ENCODE measurements around the gene DNAI1. TPM values are rescaled to one million over a fixed set of nuclear protein-coding genes. Genes with fewer than 3 reads are reported as not detected.

The DNAI1 gene
- total and polyA plus RNA-seq, 2 of the 4 experiments (the other 2 are of a cell fraction), result not detected

GRCh38 chr9:34503406-34503805, 44.8 kb downstream of the DNAI1 start:
- CTCF ChIA-PET, result interaction anchor here (2.5 kb wide), 1 partner anchor 99 kb away, joined by 13 read pairs; no protein-coding TSS in a partner anchor
- ATAC-seq (ENCODE audit: low read depth), result no peak
- no peak overlapping the region for H2BK120ac ChIP-seq (ENCODE audit: low read depth, low read length)

More at GRCh38 chr9:34503406-34503805, 44.8 kb downstream of the DNAI1 start:
- no peak overlapping the region for H3K14ac ChIP-seq (replicated peaks; ENCODE audit: low read depth, low read length)
- intact Hi-C loops (cut with micrococcal nuclease) (no loop called here), dilution Hi-C loops (cut with HindIII; ENCODE audit: low sequenced_read_pairs, unreplicated experiment) (no loop called here), in situ Hi-C loops (cut with MboI; ENCODE audit: low sequenced_read_pairs) (no loop called here)
- no peak overlapping the region for H2BK15ac ChIP-seq (ENCODE audit: low read depth, low read length)
- H3K18ac ChIP-seq (ENCODE audit: low read depth, low read length), result no peak overlapping the region
- no peak overlapping the region for H4K8ac ChIP-seq (ENCODE audit: low read depth in 2 of 2, low read length in 2 of 2)
- H3K79me1 ChIP-seq (ENCODE audit: low read depth in 1 of 2, low read length in 2 of 2), result no peaks in the 10 kb centered on the region
- H3K4me2 ChIP-seq (ENCODE audit: low read depth, low read length), result no peak overlapping the region
- no peak overlapping the region for H3K9ac ChIP-seq (ENCODE audit: low read depth, low read length)
- H3K9me3 ChIP-seq (ENCODE audit: control insufficient read depth, insufficient read depth, low read length), result no peaks in the 10 kb centered on the region
- H3K4ac ChIP-seq (ENCODE audit: low read depth, low read length), result no peak overlapping the region
- H2BK5ac ChIP-seq (ENCODE audit: low read depth, low read length, poor library complexity, severe bottlenecking), result no peak overlapping the region
- no peak overlapping the region for H2BK20ac ChIP-seq (ENCODE audit: low read depth, low read length)
- H4K5ac ChIP-seq (ENCODE audit: low read depth, low read length), result no peak overlapping the region
- no peaks in the 10 kb centered on the region for H3K36me3 ChIP-seq (ENCODE audit: control insufficient read depth, insufficient read depth, low read length)
- H3K27ac ChIP-seq (ENCODE audit: insufficient read depth, low read length), result no peak overlapping the region
- DNase-seq, result no peak
- H3K56ac ChIP-seq (ENCODE audit: extremely low read depth, insufficient read depth, low read length), result no peak overlapping the region
- no peaks in the 10 kb centered on the region for H3K9me1 ChIP-seq (ENCODE audit: insufficient read depth, low read length)
- no peak overlapping the region for H2AK5ac ChIP-seq (ENCODE audit: low read depth, low read length)
- TF ChIP-seq BHLHE40 (IDR thresholded peaks at IDR 0.05; ENCODE audit: low read depth, low read length), result no peak
- TF ChIP-seq CEBPB (IDR thresholded peaks at IDR 0.05; ENCODE audit: low read depth, low read length), result no peak
- no peak for TF ChIP-seq USF2 (IDR thresholded peaks at IDR 0.05; ENCODE audit: low read depth, low read length)
- no peak for TF ChIP-seq SMC3 (IDR thresholded peaks at IDR 0.05; ENCODE audit: low read depth, low read length)
- TF ChIP-seq CHD1 (IDR thresholded peaks at IDR 0.05; ENCODE audit: low read depth, low read length), result no peak
- no peak for TF ChIP-seq FOS (IDR thresholded peaks at IDR 0.05; ENCODE audit: low read depth, low read length)
- no peak for TF ChIP-seq NFE2L2 (IDR thresholded peaks at IDR 0.05; ENCODE audit: low read depth, low read length)
- TF ChIP-seq CTCF (conservative IDR thresholded peaks at IDR 0.05; ENCODE audit: low read depth, low read length), result no peak
- TF ChIP-seq RAD21 (IDR thresholded peaks at IDR 0.05; ENCODE audit: low read length), result no peak
- TF ChIP-seq POLR2A (IDR thresholded peaks at IDR 0.05; ENCODE audit: low read depth, low read length), result no peak
- TF ChIP-seq ELK1 (IDR thresholded peaks at IDR 0.05; ENCODE audit: borderline replicate concordance, low read depth, low read length), result no peak
- H3K27me3 ChIP-seq (ENCODE audit: control insufficient read depth, insufficient read depth, low read length), result peaks cover 50% of the 10 kb centered on the region
- no peaks in the 10 kb centered on the region; the same call in 1 of the 2 replicates for H4K20me1 ChIP-seq (ENCODE audit: insufficient read depth, low read length)
- no peaks in the 10 kb centered on the region; the same call in 1 of the 2 replicates for H3K4me1 ChIP-seq (ENCODE audit: control insufficient read depth, insufficient read depth, low read length)
- H2AFZ ChIP-seq (replicated peaks; ENCODE audit: low read length, poor library complexity), result no peak overlapping the region
- H3K23ac ChIP-seq (ENCODE audit: low read depth, low read length), result no peak overlapping the region
- no peak overlapping the region for H2AK9ac ChIP-seq (replicated peaks; ENCODE audit: low read depth, low read length, poor library complexity)
- H3K4me3 ChIP-seq (ENCODE audit: insufficient read depth, low read depth, low read length), result no peak overlapping the region
- BruUV-seq (replicated peaks), result no TSS peak
- no peak overlapping the region for H4K91ac ChIP-seq (ENCODE audit: insufficient read depth, low read depth, low read length)
- POLR2A ChIA-PET (ENCODE audit: unreplicated experiment), result no interaction called here

Measured in IMR-90 (cell line).